Cardiac septum (tissue), 1 donor: ENCODE measurements around the gene H2BK1. TPM values are rescaled to one million over a fixed set of nuclear protein-coding genes. Genes with fewer than 3 reads are reported as not detected.

ENCODE experiments used
- DNase-seq: peaks from one replicate; pipeline ENCODE4 v3.0.0-alpha.2; 2020; ENCODE audit warnings: low spot score
- intact Hi-C: fragments of 100-400 bp; cut with DNase I; formaldehyde crosslinking; loops from one replicate; pipeline ENCODE4 v1.14.0; 2022
- total RNA-seq: library from RNA; stranded (reverse); fragmentation: NEBNext Ultra II Directional; extraction: Animal tissue kit (Norgen Biotek cat#: 25700); gene quantifications from one replicate; pipeline ENCODE4 v1.2.1, GENCODE V29; 2021
- donor health status: DM: no; HTN: no; CAD: no.

The H2BK1 gene
- total RNA-seq, 1 donor from 2014 or later = not detected

- intact Hi-C loops = loop anchor here (5.0 kb wide), 1 partner anchor 130 kb away; no protein-coding TSS in a partner anchor
- DNase-seq = peak; percentile 93
These were observed 37.8 kb downstream of the H2BK1 start for GRCh38 chr7:151172273-151173141.

GRCh38 chr7:151168787-151169162, 41.5 kb downstream of the H2BK1 start:
- intact Hi-C loops = no loop called here
- DNase-seq = no peak

DNA sequence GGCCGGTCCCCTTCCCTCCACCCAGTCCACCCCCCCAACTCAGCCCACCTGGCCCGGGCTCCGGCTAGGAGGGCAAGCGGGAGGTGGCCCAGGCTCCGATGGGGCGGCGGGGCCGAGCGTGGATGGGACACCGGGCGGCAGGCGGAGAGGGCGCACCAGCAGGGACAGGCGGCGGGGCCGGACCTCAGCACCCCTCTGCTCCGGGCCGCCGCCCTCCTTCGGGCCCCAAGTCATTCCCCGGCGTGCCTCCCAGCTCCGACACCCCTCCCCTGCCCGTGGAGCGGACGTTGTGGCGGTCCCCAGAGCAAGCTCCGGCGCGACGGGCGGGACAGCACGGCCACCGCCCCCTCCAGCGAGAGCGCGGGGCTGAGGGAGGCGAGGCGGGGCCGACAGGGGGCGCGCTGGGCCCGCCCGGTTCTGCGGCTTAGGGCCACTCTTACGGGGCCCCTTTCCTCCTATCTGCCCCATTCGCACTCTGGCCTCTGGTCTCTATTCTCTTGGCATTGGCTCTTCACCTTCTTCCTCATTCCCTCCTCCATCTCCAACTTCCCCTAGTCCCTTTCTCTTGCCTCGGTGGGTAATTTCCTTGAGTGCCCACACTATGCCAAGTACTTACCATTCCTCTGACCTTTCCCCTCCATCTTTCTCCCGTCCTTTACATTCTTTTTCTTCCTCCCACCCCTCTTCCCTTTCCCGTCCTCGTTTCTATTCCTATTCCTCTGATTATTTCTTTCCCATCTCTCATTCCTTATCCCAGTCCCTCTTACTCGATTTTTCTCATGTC, 42.1 kb downstream of the H2BK1 start:
- intact Hi-C loops = no loop called here
- DNase-seq = no peak

GRCh38 chr7:151167197-151167961, 42.9 kb downstream of the H2BK1 start, which contains the start of gene GBX1:
TSS of gene GBX1 (minus strand) at chr7:151167694. CDS start at chr7:151167548, 146 bp downstream.
- intact Hi-C loops = no loop called here
- no peak for DNase-seq

DNA sequence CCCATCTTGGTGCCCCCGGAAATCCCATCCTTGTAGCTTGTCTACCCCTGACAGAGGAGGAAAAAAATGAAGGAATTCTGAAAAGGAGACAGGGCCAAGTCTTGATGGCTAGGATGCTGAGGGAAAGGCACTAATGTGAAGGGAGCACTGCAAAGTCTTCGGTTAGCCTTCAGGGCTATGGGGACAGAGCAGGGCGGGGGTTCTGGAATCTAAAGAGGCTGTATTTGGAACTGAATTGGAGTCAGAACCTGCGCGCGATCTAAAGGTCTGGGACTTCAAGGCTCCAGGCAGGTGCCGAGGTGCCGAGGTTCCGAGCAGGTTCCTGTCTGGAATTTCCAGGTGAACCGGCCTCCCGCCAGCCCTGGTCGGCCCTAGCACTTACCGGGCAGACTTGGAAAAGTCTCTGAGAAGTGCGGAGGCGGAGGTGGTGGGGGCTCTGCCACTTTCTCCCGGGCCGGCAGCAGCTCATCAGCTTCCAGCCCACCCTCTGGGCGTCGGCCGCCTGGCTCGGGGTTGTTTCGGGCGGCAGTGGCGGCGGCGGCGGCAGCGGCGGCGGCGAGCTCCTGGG, 43.6 kb downstream of the H2BK1 start:
- DNase-seq = no peak
- intact Hi-C loops = no loop called here

- no peak for DNase-seq
- intact Hi-C loops = no loop called here
These were observed 48.5 kb downstream of the H2BK1 start for GRCh38 chr7:151161757-151162156.

Other genes with a start within 250 kb of the H2BK1 start
- 61.9 TPM for gene KCNH2, start 232.2 kb downstream of the H2BK1 start, total RNA-seq
- gene NOS3, start 219.5 kb downstream of the H2BK1 start, total RNA-seq = 26.5 TPM
- gene ATG9B, start 186.0 kb downstream of the H2BK1 start, total RNA-seq = 0.13 TPM
- 28.5 TPM for gene ABCB8, start 182.0 kb downstream of the H2BK1 start, total RNA-seq
- gene ASIC3, start 162.0 kb downstream of the H2BK1 start, total RNA-seq = 5.2 TPM
- gene CDK5, start 152.6 kb downstream of the H2BK1 start, total RNA-seq = 9.4 TPM
- 83.4 TPM for gene SLC4A2, start 150.9 kb downstream of the H2BK1 start, total RNA-seq
- 93.3 TPM for gene FASTK, start 129.7 kb downstream of the H2BK1 start, total RNA-seq
- 29.0 TPM for gene TMUB1, start 127.0 kb downstream of the H2BK1 start, total RNA-seq
- gene AGAP3, start 124.0 kb downstream of the H2BK1 start, total RNA-seq = 67.5 TPM
- 0.57 TPM for gene GBX1, start 42.8 kb downstream of the H2BK1 start, total RNA-seq
- gene ASB10, start 23.2 kb downstream of the H2BK1 start, total RNA-seq = 17.3 TPM
- gene ABCF2, start 16.7 kb upstream of the H2BK1 start, total RNA-seq = 28.8 TPM
- gene CHPF2, start 22.0 kb upstream of the H2BK1 start, total RNA-seq = 31.0 TPM
- 112 TPM for gene SMARCD3, start 38.2 kb upstream of the H2BK1 start, total RNA-seq
- gene NUB1, start 131.3 kb upstream of the H2BK1 start, total RNA-seq = 32.6 TPM
- gene WDR86, start 199.6 kb upstream of the H2BK1 start, total RNA-seq = not detected
- gene CRYGN, start 229.7 kb upstream of the H2BK1 start, total RNA-seq = not detected